SK-N-SH treated with all-trans-retinoic acid at 6 μM for 48 hours (cell line): ENCODE measurements around the gene MAP3K3.

Experiments used
- CSDC2 ChIP-seq: fragments of 250-450 bp; sonication (Bioruptor Pico); IDR thresholded peaks from 2 replicates; pipeline ENCODE4 v1.5.0; 2020; ENCODE audit warnings: mild to moderate bottlenecking, moderate library complexity
- CSRNP3 ChIP-seq: fragments of 250-450 bp; sonication (Bioruptor Pico); IDR thresholded peaks from 2 replicates; pipeline ENCODE4 v1.5.1; 2021; ENCODE audit warnings: mild to moderate bottlenecking, moderate library complexity
- ESRRG ChIP-seq: fragments of 250-450 bp; sonication (Bioruptor Pico); IDR thresholded peaks from 2 replicates; pipeline ENCODE4 v1.6.1; 2021; ENCODE audit warnings: mild to moderate bottlenecking
- PPARA ChIP-seq: fragments of 250-450 bp; sonication (Bioruptor Pico); IDR thresholded peaks from 2 replicates; pipeline ENCODE4 v1.5.0; 2020; ENCODE audit warnings: mild to moderate bottlenecking, borderline replicate concordance
- RARB ChIP-seq: fragments of 250-450 bp; sonication (Bioruptor Pico); IDR thresholded peaks from 2 replicates; pipeline ENCODE4 v1.8.0; 2021; ENCODE audit warnings: mild to moderate bottlenecking, moderate library complexity
- ZFP3 ChIP-seq: fragments of 250-450 bp; sonication (Bioruptor Pico); IDR thresholded peaks from 2 replicates; pipeline ENCODE4 v1.5.0; 2020; ENCODE audit warnings: mild to moderate bottlenecking, moderate library complexity
- TF ChIP-seq, protein P1 (sequence below): fragments of 250-450 bp; sonication (Bioruptor Pico); IDR thresholded peaks from 2 replicates; pipeline ENCODE4 v1.5.0; 2020; ENCODE audit warnings: mild to moderate bottlenecking, moderate library complexity
- TF ChIP-seq, protein P2 (sequence below): fragments of 250-450 bp; sonication (Bioruptor Pico); IDR thresholded peaks from 2 replicates; pipeline ENCODE4 v1.8.0; 2020; ENCODE audit warnings: mild to moderate bottlenecking, moderate library complexity, borderline replicate concordance
- TF ChIP-seq, protein P3 (sequence below): fragments of 250-450 bp; sonication (Bioruptor Pico); IDR thresholded peaks from 2 replicates; pipeline ENCODE4 v1.5.1; 2020; ENCODE audit warnings: low read depth, mild to moderate bottlenecking, moderate library complexity

DNA sequence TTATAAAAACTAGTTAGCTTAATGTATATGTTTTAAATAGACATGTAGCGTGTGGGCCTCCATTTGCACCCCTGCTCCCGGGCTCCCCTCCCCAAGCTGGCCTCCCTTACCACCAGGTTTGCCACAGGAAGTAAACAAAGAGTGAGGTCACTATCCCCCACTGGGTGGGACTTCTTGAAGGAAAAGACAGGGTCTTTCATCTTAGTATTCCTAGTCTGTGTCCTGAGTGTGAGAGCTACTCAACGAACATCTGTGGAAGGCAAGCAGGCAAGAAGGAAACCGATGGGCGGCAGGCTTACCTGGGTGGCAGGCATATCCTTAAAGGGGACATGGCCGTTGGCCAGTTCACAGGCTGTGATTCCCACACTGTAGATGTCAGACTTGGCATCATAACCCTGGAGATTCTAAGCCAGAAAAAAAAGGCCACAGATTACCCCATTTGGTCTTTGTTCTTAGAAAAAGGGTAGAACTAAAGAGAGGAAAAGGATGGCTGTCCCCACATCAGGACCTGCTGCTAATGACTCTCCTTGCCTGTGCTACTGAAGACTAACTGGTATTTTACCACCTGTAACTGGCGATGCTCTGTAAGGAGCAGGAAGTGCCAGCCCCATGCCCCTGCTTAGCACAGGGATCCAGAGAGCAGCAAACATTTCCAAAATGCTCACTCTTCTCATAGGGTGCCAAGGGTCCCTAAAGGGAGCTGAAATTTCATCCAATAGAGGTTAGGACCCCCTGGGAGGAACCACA, 84.3 kb downstream of the MAP3K3 start:
- TF ChIP-seq ZFP3 (no peak), CSRNP3 (CRISPR knock-in tag) (no peak), PPARA (no peak), ESRRG (no peak), RARB (CRISPR knock-in tag) (no peak), CSDC2 (CRISPR knock-in tag) (no peak)
- TF ChIP-seq, protein P1, sequence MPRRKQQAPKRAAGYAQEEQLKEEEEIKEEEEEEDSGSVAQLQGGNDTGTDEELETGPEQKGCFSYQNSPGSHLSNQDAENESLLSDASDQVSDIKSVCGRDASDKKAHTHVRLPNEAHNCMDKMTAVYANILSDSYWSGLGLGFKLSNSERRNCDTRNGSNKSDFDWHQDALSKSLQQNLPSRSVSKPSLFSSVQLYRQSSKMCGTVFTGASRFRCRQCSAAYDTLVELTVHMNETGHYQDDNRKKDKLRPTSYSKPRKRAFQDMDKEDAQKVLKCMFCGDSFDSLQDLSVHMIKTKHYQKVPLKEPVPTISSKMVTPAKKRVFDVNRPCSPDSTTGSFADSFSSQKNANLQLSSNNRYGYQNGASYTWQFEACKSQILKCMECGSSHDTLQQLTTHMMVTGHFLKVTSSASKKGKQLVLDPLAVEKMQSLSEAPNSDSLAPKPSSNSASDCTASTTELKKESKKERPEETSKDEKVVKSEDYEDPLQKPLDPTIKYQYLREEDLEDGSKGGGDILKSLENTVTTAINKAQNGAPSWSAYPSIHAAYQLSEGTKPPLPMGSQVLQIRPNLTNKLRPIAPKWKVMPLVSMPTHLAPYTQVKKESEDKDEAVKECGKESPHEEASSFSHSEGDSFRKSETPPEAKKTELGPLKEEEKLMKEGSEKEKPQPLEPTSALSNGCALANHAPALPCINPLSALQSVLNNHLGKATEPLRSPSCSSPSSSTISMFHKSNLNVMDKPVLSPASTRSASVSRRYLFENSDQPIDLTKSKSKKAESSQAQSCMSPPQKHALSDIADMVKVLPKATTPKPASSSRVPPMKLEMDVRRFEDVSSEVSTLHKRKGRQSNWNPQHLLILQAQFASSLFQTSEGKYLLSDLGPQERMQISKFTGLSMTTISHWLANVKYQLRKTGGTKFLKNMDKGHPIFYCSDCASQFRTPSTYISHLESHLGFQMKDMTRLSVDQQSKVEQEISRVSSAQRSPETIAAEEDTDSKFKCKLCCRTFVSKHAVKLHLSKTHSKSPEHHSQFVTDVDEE (CRISPR knock-in tag): no peak
- TF ChIP-seq, protein P2, sequence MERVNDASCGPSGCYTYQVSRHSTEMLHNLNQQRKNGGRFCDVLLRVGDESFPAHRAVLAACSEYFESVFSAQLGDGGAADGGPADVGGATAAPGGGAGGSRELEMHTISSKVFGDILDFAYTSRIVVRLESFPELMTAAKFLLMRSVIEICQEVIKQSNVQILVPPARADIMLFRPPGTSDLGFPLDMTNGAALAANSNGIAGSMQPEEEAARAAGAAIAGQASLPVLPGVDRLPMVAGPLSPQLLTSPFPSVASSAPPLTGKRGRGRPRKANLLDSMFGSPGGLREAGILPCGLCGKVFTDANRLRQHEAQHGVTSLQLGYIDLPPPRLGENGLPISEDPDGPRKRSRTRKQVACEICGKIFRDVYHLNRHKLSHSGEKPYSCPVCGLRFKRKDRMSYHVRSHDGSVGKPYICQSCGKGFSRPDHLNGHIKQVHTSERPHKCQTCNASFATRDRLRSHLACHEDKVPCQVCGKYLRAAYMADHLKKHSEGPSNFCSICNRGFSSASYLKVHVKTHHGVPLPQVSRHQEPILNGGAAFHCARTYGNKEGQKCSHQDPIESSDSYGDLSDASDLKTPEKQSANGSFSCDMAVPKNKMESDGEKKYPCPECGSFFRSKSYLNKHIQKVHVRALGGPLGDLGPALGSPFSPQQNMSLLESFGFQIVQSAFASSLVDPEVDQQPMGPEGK (CRISPR knock-in tag): no peak
- TF ChIP-seq, protein P3, sequence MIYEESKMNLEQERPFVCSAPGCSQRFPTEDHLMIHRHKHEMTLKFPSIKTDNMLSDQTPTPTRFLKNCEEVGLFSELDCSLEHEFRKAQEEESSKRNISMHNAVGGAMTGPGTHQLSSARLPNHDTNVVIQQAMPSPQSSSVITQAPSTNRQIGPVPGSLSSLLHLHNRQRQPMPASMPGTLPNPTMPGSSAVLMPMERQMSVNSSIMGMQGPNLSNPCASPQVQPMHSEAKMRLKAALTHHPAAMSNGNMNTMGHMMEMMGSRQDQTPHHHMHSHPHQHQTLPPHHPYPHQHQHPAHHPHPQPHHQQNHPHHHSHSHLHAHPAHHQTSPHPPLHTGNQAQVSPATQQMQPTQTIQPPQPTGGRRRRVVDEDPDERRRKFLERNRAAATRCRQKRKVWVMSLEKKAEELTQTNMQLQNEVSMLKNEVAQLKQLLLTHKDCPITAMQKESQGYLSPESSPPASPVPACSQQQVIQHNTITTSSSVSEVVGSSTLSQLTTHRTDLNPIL (CRISPR knock-in tag): no peak
